ENCODE results near the gene ZKSCAN5. TPM values are rescaled to one million over a fixed set of nuclear protein-coding genes. Genes with fewer than 3 reads are reported as not detected.

Gene ZKSCAN5
- polyA plus RNA-seq, 4 donors: 3.8 to 7.9 (median 4.4) TPM

DNA sequence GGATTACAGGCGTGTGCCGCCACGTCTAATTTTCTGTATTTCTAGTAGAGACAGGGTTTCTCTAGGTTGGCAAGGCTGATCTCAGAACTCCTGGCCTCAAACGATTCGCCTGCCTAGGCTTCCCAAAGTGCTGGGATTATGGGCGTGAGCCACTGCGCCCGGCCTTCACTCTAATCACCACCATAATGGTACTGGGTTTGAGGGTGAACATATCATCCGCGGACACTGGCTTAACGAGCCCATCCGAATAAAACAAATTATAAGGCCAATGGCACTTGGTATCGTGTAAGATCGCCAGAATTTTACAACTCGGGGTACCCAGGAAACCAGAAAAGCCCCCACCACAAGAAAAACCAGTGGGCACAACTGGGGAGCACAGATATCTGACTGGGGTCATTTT lies 46.9 kb downstream of the ZKSCAN5 start:
- 8 to 13% (median 12%) methylated on average over 15 of the region's 15 CpGs for WGBS, 3 donors

DNA sequence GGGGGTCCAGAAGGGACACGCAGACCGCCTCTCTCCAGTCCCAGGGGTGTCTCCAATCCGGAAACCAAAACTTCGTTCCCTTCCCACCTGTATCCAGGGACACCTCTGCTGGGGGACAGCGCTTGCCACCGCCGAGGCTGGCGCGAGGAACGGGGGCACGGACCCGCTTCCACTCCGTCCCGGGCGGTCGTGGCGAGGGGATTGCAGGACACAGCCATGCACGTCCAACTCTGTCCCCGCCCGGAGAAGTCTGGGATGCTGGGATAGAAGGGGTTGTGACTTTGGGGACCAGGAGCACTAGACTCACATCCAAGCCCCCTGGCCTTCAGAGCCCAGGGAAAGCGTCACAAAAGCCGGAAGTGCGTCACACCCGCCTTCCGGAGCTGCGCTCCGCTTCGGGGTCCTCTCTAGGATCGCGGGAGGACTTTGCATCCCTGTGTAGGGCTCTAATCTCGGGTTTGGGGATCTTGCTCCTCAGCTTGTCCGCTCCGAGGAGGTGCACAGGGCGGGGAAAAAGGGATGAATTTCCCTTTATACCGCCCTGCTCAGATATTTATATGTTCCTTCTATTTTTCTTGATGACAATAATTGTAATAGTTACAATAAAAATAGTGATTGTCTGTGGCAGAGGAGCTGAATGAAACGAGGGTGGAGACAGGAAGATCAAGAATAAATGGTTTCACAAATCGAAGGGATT lies 47.5 kb downstream of the ZKSCAN5 start, which contains the start of gene FAM200A:
Gene FAM200A, minus strand, starts transcription at position 348 of the 697 bp plus-strand sequence. CDS start 3,707 bp downstream, outside the sequence.
- no peak for FAIRE-seq

More for the DNA sequence above, 46.9 kb downstream of the ZKSCAN5 start:
- H3K4me1 ChIP-seq (ENCODE audit: control insufficient read depth in 3 of 3, insufficient read depth in 2 of 3, low read depth in 1 of 3, low read length in 2 of 3): peaks cover 0 to 5% (median 2%) of the 10 kb centered on the region in 3 donors
- peak overlapping the region; percentile 16 to 93 (median 75) for H3K27ac ChIP-seq (ENCODE audit: low read depth in 1 of 3, low read length in 2 of 3)
- FAIRE-seq (no peak), DNase-seq (peak in 1 of 2 donors; percentile 3)
- H3K9me3 ChIP-seq (ENCODE audit: control insufficient read depth in 2 of 2, insufficient read depth in 1 of 2, low read depth in 1 of 2, low read length in 1 of 2): peaks cover 0 to 10% of the 10 kb centered on the region in 2 donors
- H3K36me3 ChIP-seq (ENCODE audit: control insufficient read depth in 3 of 3, insufficient read depth in 2 of 3, low read depth in 1 of 3, low read length in 3 of 3): peaks cover 0 to 9% (median 4%) of the 10 kb centered on the region in 3 donors
- H3K4me3 ChIP-seq (ENCODE audit: low read depth in 1 of 3, low read length in 3 of 3): peak overlapping the region; percentile 78 to 91 (median 81)
- H3K27me3 ChIP-seq (ENCODE audit: control insufficient read depth in 3 of 3, insufficient read depth in 3 of 3, low read length in 3 of 3): no peaks in the 10 kb centered on the region

DNA sequence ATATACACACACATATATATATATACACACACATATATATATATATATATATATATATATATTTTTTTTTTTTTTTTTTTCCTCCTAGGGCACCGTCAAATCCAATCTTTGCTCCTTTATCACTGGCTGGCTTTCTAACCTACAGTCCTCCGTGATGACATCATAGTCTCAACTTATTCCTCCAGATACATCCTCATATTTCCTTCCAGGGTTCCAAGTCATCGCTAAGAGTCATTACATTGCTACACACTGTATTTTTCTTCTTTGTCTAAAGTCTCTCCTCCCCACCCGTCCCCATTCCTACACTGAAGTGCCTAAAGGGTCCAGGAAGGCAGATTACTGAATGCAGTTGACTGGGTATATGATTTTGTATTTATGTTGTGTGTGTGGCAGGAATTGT lies 48.6 kb downstream of the ZKSCAN5 start:
- H3K36me3 ChIP-seq (ENCODE audit: control insufficient read depth in 3 of 3, insufficient read depth in 2 of 3, low read depth in 1 of 3, low read length in 3 of 3): peaks cover 0 to 7% (median under 1%) of the 10 kb centered on the region in 3 donors
- 85 to 95% (median 86%) methylated on average over 4 of the region's 4 CpGs for WGBS, 3 donors
- peaks cover 0 to 4% of the 10 kb centered on the region in 2 donors for H3K9me3 ChIP-seq (ENCODE audit: control insufficient read depth in 2 of 2, insufficient read depth in 1 of 2, low read depth in 1 of 2, low read length in 1 of 2)
- H3K27ac ChIP-seq (ENCODE audit: low read depth in 1 of 3, low read length in 2 of 3): no peak overlapping the region
- no peak overlapping the region for H3K4me3 ChIP-seq (ENCODE audit: low read depth in 1 of 3, low read length in 3 of 3)
- DNase-seq (no peak), FAIRE-seq (no peak)
- H3K27me3 ChIP-seq (ENCODE audit: control insufficient read depth in 3 of 3, insufficient read depth in 3 of 3, low read length in 3 of 3): no peaks in the 10 kb centered on the region
- H3K4me1 ChIP-seq (ENCODE audit: control insufficient read depth in 3 of 3, insufficient read depth in 2 of 3, low read depth in 1 of 3, low read length in 2 of 3): peaks cover 3 to 8% (median 8%) of the 10 kb centered on the region in 3 donors

More for the DNA sequence above, 47.5 kb downstream of the ZKSCAN5 start, which contains the start of gene FAM200A:
- peak within 1 kb of the TSS; percentile 16 to 93 (median 75) for H3K27ac ChIP-seq (ENCODE audit: low read depth in 1 of 3, low read length in 2 of 3)
- peak within 1 kb of the TSS; percentile 78 to 91 (median 81) for H3K4me3 ChIP-seq (ENCODE audit: low read depth in 1 of 3, low read length in 3 of 3)
- WGBS, 3 donors: 0 to 1% (median 0%) methylated on average over 37 of the region's 37 CpGs
- DNase-seq: peak; percentile 89 to 97
- peaks cover 0 to 7% (median 4%) of the 10 kb centered on the region in 3 donors for H3K36me3 ChIP-seq (ENCODE audit: control insufficient read depth in 3 of 3, insufficient read depth in 2 of 3, low read depth in 1 of 3, low read length in 3 of 3)
- peaks cover 0 to 8% of the 10 kb centered on the region in 2 donors for H3K9me3 ChIP-seq (ENCODE audit: control insufficient read depth in 2 of 2, insufficient read depth in 1 of 2, low read depth in 1 of 2, low read length in 1 of 2)
- no peaks in the 10 kb centered on the region for H3K27me3 ChIP-seq (ENCODE audit: control insufficient read depth in 3 of 3, insufficient read depth in 3 of 3, low read length in 3 of 3)
- H3K4me1 ChIP-seq (ENCODE audit: control insufficient read depth in 3 of 3, insufficient read depth in 2 of 3, low read depth in 1 of 3, low read length in 2 of 3): peaks cover 0 to 5% (median 2%) of the 10 kb centered on the region in 3 donors

DNA sequence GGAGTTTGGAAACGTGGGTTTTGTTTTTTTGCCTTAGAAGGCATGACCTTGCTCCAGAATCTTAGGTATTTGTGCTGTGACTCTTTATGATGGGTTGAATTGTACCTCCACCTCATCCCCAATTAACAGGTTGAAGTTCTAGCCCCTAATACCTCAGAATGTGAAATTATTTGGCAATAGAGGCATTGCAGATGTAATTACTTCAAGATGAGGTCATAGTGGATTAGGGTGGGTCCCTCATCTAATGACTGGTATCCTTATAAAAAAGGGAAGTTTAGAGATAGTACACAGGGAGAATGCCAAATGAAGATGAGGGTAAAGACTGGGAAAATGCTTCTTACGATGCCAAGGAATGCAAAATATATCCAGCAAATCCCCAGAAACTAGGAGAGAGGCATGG lies 50.5 kb downstream of the ZKSCAN5 start:
- FAIRE-seq (no peak), DNase-seq (no peak)
- Histone ChIP-seq H3K4me1 (ENCODE audit: control insufficient read depth in 3 of 3, insufficient read depth in 2 of 3, low read depth in 1 of 3, low read length in 2 of 3) (peaks cover 3 to 12% (median 11%) of the 10 kb centered on the region in 3 donors), H3K4me3 (ENCODE audit: low read depth in 1 of 3, low read length in 3 of 3) (no peak overlapping the region), H3K36me3 (ENCODE audit: control insufficient read depth in 3 of 3, insufficient read depth in 2 of 3, low read depth in 1 of 3, low read length in 3 of 3) (peaks cover 0 to 7% (median 0%) of the 10 kb centered on the region in 3 donors), H3K27me3 (ENCODE audit: control insufficient read depth in 3 of 3, insufficient read depth in 3 of 3, low read length in 3 of 3) (no peaks in the 10 kb centered on the region), H3K27ac (ENCODE audit: low read depth in 1 of 3, low read length in 2 of 3) (no peak overlapping the region), H3K9me3 (ENCODE audit: control insufficient read depth in 2 of 2, insufficient read depth in 1 of 2, low read depth in 1 of 2, low read length in 1 of 2) (no peaks in the 10 kb centered on the region)
- 72 to 75% (median 75%) methylated on average over 2 of the region's 2 CpGs for WGBS, 3 donors

DNA sequence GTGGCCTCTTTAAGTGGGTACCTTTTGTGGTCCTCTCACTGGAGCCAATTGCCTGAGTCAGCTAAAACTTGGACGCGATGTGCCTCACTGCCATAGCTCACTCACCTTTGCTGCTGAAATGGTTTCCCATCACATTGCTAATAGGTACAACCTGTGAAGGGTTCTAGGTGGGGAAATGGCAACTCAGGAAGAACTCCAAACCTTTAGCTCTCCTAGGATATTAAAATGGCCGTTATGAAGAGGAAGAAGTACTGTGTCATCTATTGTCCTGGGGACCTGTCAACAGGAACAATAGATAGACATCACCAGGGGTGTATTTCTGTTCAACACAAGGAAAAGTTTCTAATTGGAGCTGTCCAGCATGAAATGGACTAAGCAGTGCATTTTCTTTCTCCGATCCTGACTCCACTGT lies 52.7 kb downstream of the ZKSCAN5 start:
- Histone ChIP-seq H3K27me3 (ENCODE audit: control insufficient read depth in 3 of 3, insufficient read depth in 3 of 3, low read length in 3 of 3) (no peaks in the 10 kb centered on the region), H3K27ac (ENCODE audit: low read depth in 1 of 3, low read length in 2 of 3) (peak overlapping the region in 1 of 3 donors; percentile 98), H3K9me3 (ENCODE audit: control insufficient read depth in 2 of 2, insufficient read depth in 1 of 2, low read depth in 1 of 2, low read length in 1 of 2) (no peaks in the 10 kb centered on the region), H3K4me1 (ENCODE audit: control insufficient read depth in 3 of 3, insufficient read depth in 2 of 3, low read depth in 1 of 3, low read length in 2 of 3) (peaks cover 3 to 9% (median 9%) of the 10 kb centered on the region in 3 donors), H3K4me3 (ENCODE audit: low read depth in 1 of 3, low read length in 3 of 3) (peak overlapping the region in 2 of 3 donors; percentile 76 to 94), H3K36me3 (ENCODE audit: control insufficient read depth in 3 of 3, insufficient read depth in 2 of 3, low read depth in 1 of 3, low read length in 3 of 3) (peaks cover 10 to 20% (median 11%) of the 10 kb centered on the region in 3 donors)
- 73 to 84% (median 81%) methylated on average over 4 of the region's 4 CpGs for WGBS, 3 donors
- no peak for FAIRE-seq
- DNase-seq: peak in 1 of 2 donors; percentile 8

DNA sequence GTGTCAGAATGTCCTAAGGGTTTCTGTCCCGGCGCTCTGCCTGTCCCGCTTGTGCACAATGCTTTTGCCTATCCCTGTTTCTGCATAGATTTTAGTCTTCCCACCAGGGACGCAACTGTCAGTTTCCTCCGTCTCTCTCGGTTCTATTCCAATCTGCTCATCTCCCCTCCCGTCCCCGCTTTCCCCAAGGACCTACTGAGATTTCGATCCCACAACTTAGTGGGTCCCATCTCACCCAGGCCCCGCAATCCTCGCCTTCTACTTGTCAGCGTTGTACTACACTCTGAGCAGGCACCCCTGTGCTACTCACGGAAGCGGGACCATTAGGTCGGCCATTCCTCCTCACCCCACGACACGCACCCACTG lies 53.5 kb downstream of the ZKSCAN5 start:
- Histone ChIP-seq H3K4me1 (ENCODE audit: control insufficient read depth in 3 of 3, insufficient read depth in 2 of 3, low read depth in 1 of 3, low read length in 2 of 3) (peaks cover 3 to 9% (median 6%) of the 10 kb centered on the region in 3 donors), H3K27me3 (ENCODE audit: control insufficient read depth in 3 of 3, insufficient read depth in 3 of 3, low read length in 3 of 3) (no peaks in the 10 kb centered on the region), H3K9me3 (ENCODE audit: control insufficient read depth in 2 of 2, insufficient read depth in 1 of 2, low read depth in 1 of 2, low read length in 1 of 2) (no peaks in the 10 kb centered on the region), H3K27ac (ENCODE audit: low read depth in 1 of 3, low read length in 2 of 3) (peak overlapping the region; percentile 96 to 98 (median 97)), H3K4me3 (ENCODE audit: low read depth in 1 of 3, low read length in 3 of 3) (peak overlapping the region; percentile 76 to 94 (median 76)), H3K36me3 (ENCODE audit: control insufficient read depth in 3 of 3, insufficient read depth in 2 of 3, low read depth in 1 of 3, low read length in 3 of 3) (peaks cover 11 to 22% (median 13%) of the 10 kb centered on the region in 3 donors)
- DNase-seq: no peak
- FAIRE-seq: no peak
- 0 to 1% (median 1%) methylated on average over 17 of the region's 17 CpGs for WGBS, 3 donors

DNA sequence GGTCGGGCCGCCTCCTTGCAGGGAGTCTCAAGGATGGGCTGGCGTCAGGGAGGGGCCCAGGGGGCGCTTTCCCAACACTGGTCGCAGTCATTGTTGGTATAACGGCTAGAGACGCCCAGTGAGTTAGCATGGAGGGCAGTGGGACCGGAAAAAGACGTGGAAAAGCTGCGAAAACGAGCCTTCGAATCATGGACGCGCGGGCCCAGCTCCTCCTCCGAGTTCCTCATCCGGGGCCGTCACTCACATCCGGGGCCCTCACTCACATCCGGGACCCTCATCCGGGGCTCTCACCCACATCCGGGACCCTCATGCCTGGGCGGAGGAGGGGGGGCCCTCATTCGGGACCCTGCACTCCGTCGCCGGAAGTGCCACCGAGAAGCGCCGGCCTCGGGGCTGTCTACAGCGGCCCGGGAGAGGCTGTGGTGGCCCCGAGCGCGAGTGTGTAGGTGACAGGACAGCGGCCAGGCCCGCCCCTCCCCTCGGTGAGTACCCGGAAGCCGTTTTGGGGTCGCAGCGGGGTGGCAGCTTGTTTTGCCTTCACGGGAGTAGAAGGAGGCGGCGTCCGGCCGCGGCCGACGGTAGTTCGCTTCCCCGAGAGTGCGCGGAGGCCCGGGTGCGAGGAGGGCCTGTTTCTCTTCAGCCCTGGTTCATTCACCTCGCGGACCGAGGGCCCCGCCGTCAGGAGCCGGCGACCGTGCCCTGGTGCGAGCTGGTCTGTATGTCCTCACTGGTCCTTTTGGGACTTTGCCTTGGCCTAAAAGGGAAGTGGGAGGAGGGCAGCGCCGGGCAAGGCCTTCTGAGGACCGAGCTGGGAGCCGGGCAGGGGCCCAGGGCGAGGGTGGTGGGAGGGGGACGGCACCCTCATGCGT lies 54.1 kb downstream of the ZKSCAN5 start, which contains the start of gene ZNF655:
Gene ZNF655, plus strand, starts transcription at position 337 of the 869 bp plus-strand sequence. CDS start 1,918 bp downstream, outside the sequence.
- no peaks in the 10 kb centered on the region for H3K9me3 ChIP-seq (ENCODE audit: control insufficient read depth in 2 of 2, insufficient read depth in 1 of 2, low read depth in 1 of 2, low read length in 1 of 2)
- peaks cover 3 to 9% (median 6%) of the 10 kb centered on the region in 3 donors for H3K4me1 ChIP-seq (ENCODE audit: control insufficient read depth in 3 of 3, insufficient read depth in 2 of 3, low read depth in 1 of 3, low read length in 2 of 3)
- H3K27ac ChIP-seq (ENCODE audit: low read depth in 1 of 3, low read length in 2 of 3): peak within 1 kb of the TSS; percentile 96 to 98 (median 97)
- DNase-seq (peak; percentile 84 to 96), FAIRE-seq (no peak)
- WGBS, 3 donors: 0 to 1% (median 0%) methylated on average over 55 to 73 of the region's 73 CpGs
- H3K4me3 ChIP-seq (ENCODE audit: low read depth in 1 of 3, low read length in 3 of 3): peak within 1 kb of the TSS; percentile 76 to 94 (median 76)
- no peaks in the 10 kb centered on the region for H3K27me3 ChIP-seq (ENCODE audit: control insufficient read depth in 3 of 3, insufficient read depth in 3 of 3, low read length in 3 of 3)
- H3K36me3 ChIP-seq (ENCODE audit: control insufficient read depth in 3 of 3, insufficient read depth in 2 of 3, low read depth in 1 of 3, low read length in 3 of 3): peaks cover 11 to 28% (median 13%) of the 10 kb centered on the region in 3 donors
